G401.6 (cell line): Measurements from ENCODE around the gene ISG15.
"Not testable (repeated sequence)": the region's sequence is repeated elsewhere in the genome, so short reads cannot be mapped to it uniquely, and the experiment has no call there.

Experiments used
- FAIRE-seq: peaks from 2 replicates; lab custom pipeline; 2012; peaks lifted over from hg19 to GRCh38; lab: Jason Lieb, UNC

The ISG15 gene

GRCh38 chr1:1013922-1014648 is 788 bp downstream of the ISG15 start:
- FAIRE-seq: no peak

GRCh38 chr1:1014799-1015681 is 1.7 kb downstream of the ISG15 start:
- FAIRE-seq: no peak

GRCh38 chr1:1017397-1018320 is 4.4 kb downstream of the ISG15 start:
- not testable (repeated sequence) for FAIRE-seq

- FAIRE-seq: not testable (repeated sequence)
Observed at GRCh38 chr1:1018321-1018685, 5.0 kb downstream of the ISG15 start.

- no peak for FAIRE-seq
Observed at GRCh38 chr1:1019122-1019999, 6.1 kb downstream of the ISG15 start.

GRCh38 chr1:1020000-1020404 is 6.7 kb downstream of the ISG15 start, which contains the start of gene AGRN:
AGRN (plus strand) TSS chr1:1020120; CDS start chr1:1020173, 53 bp downstream.
- FAIRE-seq: no peak

GRCh38 chr1:1020415-1021009 is 7.2 kb downstream of the ISG15 start:
- FAIRE-seq: no peak

- no peak for FAIRE-seq
Observed at GRCh38 chr1:1021010-1021919, 8.0 kb downstream of the ISG15 start.

GRCh38 chr1:1021920-1022259 is 8.6 kb downstream of the ISG15 start:
- FAIRE-seq: no peak

GRCh38 chr1:1022302-1023009 is 9.2 kb downstream of the ISG15 start:
- FAIRE-seq: no peak

GRCh38 chr1:1023700-1024099 is 10.4 kb downstream of the ISG15 start:
- no peak for FAIRE-seq

- no peak for FAIRE-seq
Observed at GRCh38 chr1:1024149-1024770, 11.0 kb downstream of the ISG15 start.

- FAIRE-seq: no peak
Observed at GRCh38 chr1:1024771-1025699, 11.7 kb downstream of the ISG15 start.

GRCh38 chr1:1025730-1026129 is 12.4 kb downstream of the ISG15 start:
- FAIRE-seq: no peak

- no peak for FAIRE-seq
Observed at GRCh38 chr1:1026599-1027413, 13.5 kb downstream of the ISG15 start.

GRCh38 chr1:1027791-1028190 is 14.5 kb downstream of the ISG15 start:
- FAIRE-seq: no peak
